NCI-H2029 (cell line): Measurements from ENCODE around the gene STK17B.
"Not testable (repeated sequence)": the region's sequence is repeated elsewhere in the genome, so short reads cannot be mapped to it uniquely, and the experiment has no call there.

Experiments
- DNase-seq: peaks from one replicate; lab custom pipeline; 2025; lab: John Stamatoyannopoulos, UW

The STK17B gene

GRCh38 chr2:196171248-196171871 is at the start of gene STK17B:
TSS of gene STK17B (minus strand) at chr2:196171578. CDS start at chr2:196163383, 8,195 bp downstream.
- DNase-seq, result peak; percentile 86

GRCh38 chr2:196220671-196221070 is 49.3 kb upstream of the STK17B start:
- DNase-seq, result no peak

DNA sequence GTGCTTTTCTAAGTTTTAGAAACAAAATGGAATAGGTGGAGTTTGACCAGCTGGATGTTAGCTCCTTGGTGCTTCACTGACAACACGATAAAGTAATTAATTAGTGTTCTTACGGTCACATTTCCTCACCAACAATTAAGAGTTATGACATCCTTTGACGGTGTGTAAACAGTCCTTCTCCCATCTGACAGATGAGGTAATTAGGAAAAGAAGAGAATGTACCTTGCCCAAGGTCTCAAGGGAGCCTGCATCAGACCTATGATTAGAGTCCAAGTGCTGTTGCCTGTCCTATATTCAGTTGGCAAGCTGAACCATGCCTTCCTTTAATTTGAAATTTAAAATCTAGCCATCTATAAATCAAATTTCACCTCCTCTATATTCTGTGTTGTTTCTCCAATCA is 48.3 kb upstream of the STK17B start:
- DNase-seq, result no peak

DNA sequence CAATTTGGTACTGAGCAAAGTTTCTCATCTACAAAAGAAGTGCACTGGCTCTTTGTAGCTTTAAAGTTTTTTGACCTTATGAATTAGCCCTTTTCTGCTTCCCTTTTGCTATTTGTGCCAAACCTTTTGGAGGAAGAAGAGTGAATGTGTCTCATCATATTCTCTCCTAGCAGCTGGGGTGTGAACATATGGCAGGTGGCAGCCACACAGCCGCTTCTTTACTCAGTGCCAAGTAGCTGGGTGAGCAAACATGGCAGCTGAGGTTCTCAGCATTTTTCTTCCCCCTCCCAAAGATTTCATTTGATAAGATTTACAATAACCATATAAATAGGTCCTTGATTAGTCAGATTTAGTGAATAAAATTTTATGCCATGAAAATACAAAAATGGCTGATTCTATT is 46.7 kb upstream of the STK17B start:
- no peak for DNase-seq

DNA sequence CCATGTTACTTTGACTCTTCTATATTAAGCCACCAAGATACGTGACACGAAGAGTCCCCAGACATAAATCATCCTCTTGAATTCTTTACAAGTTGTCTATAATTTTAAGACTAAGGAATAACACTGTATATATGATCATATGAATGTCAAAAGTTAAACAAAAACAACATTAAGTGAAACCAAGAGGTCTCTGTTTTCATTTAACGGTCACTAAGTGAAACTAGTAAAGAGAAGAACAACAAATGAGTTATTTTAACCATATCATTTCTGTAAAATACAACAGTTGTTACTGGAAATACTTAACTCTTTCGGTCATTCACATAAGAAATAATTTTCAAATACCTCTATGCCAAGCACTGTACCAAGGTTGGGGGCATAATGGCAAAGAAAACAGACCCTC is 45.7 kb upstream of the STK17B start:
- DNase-seq, result no peak

DNA sequence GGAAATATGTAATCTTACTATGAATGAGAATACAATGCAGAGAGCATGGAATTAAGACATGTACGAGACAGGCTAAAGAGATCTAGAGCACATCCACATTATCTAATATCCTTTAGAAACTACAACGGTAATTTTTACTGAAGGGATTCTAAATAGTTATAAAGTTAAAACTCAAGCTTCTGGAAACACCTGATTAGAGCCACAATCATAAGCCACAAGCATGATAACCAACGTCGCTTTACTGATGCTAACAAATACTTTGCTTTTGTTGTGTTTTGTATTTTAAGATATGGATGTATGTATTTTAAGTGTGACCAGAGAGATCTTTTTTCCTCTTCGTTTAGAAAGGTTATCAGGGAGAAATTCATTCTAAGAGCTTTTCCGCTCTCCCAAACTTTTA is 44.0 kb upstream of the STK17B start:
- no peak for DNase-seq

DNA sequence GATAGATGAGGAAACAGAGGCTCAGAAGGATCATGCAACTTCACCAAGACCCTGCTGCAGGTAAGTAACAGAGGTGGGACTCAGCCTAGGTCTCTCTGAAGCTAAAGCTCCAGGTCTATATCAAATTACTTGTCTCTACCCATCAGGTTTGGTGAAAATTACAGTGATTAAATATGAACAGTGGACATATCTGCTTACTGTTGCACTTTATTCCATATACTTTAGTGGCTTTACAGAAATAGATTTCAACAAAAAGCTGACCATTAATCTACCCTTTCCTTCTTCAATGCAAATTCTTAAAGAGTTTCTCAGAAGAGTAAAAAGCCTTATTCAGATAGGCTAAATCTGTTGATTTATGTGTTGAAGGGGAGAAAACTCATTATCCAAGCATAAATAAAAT is 42.8 kb upstream of the STK17B start:
- no peak for DNase-seq

DNA sequence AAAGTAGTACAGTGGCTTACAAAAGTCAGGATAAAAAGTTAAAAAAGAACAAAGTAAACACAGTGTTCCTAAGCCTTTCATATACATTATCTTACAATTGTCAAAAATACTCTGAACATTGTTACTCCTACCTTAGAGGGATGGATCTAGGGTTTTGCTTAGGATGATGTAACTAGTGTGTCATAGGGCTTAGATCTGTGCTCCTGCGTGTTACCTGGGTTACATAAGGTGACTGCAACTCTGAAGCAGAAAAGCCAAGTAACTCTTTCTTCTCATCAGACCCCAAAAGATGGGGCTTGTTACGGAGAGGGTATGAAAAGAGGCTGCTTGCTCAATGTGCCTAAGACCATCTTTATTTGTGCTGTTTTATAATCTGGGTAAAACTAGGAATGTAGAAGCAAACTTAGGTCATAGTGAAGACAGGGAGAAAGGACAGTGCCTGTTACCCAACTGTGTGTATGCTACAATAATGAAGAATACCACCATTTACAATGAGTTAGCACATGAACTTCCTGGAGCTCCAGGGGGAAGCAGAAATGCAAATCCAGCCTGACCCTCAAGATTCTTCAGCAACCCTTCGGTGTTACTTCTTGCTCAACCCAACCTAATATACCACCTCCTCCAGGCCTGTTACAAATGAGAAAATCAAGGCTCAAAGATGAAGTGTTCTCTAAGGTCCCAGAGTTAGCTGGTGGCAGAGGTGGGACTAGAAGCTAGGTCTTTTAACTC is 42.0 kb upstream of the STK17B start:
- DNase-seq, result no peak

GRCh38 chr2:196208915-196209314 is 37.5 kb upstream of the STK17B start:
- DNase-seq, result no peak

DNA sequence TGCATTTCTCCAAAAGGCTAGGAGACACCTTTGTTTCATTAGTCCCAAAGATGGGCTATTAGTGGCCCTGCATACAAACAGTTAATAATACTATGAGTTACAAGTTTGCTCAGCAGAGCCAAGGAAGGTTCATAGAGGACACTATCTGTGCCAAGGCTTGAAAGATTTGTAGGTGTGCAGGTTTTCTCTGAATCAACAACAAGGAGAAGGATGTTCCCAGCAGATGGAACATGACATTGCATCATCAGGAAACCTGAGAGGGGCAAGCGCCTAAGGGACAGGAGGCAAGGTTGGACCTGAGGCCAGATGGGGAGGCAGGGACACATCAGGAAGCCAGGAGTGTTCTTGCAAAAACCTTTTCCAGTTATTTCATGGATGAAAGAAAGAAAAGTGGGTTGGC is 35.4 kb upstream of the STK17B start:
- DNase-seq, result no peak

DNA sequence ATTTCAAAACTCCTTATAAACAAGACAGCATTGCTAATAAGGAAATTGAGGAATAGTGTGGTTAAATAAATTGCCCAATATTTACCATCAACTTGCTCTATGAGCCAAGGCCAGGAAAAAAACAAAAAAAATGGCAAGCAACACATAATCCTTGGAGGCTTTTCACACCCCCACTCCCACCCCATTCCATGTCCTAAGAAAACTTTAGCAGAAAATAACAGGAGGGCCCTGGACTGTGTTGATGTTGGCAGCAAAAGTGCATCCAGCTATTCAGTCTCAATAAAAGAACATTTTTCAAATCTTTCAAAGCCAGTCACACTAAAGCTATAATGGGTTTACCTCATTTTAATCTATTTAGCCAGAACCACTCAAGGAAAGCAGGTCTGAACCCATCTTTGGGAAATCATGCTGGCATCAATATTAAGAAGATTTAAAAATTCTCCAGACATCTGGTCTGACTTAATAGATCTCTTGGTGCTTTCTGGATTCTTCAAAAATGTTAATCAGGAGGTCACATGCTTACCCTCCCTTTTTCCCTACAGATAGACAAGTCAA is 34.6 kb upstream of the STK17B start:
- no peak for DNase-seq

DNA sequence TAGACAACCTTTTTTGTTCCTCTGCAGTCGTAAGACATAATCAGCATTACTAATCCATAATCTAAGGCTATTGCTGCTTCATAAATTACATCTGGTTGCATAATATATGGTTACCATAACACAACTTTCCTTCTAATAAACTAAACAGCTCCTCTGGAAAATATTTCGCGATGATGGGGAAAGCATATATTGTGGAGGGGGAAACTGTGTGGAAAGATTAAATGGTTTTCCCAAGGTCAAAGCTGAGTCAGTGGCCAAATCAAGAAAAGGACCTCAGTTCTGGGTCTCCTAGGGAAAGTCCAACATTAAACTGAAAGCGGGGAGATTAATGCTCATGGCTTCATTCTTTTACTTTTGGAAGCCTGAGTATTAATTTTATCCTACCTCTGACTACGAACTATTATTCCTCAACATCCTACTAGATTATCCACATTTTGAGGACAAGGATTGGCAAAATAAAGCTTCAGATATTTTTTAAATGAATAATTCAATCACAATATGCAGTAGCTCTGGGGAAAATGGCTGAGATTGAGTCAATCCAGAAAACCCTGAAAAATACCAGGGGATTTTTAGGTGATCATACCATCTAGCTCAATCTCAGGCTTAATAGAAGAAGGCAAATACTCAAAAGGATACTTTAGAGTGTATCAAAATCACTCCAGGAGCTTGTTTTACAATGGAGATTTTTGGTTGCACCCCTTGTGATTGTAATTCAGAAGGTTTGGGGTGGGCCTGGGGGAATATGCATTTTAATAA is 33.8 kb upstream of the STK17B start:
- no peak for DNase-seq

- DNase-seq, result no peak
Measured at GRCh38 chr2:196201229-196202009, 30.0 kb upstream of the STK17B start.

- no peak for DNase-seq
Measured at GRCh38 chr2:196200557-196200956, 29.2 kb upstream of the STK17B start.

DNA sequence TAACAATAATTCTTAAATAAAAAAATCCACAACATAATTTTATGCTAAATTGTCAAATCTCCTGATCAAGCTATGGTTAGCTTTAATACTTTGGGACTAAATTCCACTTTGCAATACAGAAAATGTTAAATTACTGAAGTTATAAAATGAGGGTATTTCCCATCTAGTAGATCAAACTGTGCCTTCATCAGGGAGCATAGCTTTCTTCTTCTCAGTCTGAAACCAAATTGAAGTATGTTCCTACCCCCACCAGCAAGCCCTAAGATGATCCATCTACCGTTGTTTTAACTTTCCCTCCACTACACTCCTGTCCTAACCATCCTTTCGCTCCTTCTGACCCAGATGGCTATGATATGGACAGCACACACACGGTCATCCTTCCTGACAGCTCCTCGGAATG is 24.4 kb upstream of the STK17B start:
- no peak for DNase-seq

DNA sequence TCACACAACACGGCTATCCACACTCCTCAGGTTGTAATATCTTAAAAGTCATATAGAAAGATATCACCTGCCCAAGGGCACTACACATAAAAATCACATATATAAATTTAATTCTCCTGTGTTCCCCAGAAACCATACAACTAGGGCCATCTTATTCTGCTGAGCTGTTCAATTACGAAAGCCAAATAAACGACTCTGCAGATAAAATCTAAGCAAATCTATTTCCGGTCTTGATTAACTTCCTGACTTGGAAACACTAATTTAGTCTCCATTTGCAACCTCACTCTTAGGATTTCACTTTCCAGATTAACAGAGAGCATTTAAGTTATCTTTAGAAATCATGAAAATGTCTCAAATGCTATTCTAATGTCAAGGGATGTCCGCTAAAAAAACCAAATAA is 23.9 kb upstream of the STK17B start:
- no peak for DNase-seq

DNA sequence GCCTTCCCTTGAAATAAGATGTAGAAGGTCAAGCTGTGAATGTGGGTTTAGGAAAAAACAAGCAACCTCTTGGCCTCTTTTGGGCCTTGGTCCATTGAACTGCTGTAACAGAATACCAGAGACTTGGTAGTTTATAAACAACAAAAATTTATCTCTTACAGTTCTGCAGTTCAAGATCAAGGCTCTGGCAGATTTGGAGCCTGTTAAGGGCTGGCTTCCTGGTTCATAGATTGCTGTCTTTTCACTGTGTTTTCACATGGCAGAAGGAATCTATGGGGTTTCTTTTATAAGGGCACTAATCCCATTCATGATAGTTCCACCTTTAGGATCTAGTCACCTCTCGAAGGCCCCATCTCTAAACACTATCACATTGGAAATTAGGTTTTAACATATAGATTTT is 20.2 kb upstream of the STK17B start:
- DNase-seq, result no peak

GRCh38 chr2:196187898-196188458 is 16.6 kb upstream of the STK17B start:
- DNase-seq, result no peak

DNA sequence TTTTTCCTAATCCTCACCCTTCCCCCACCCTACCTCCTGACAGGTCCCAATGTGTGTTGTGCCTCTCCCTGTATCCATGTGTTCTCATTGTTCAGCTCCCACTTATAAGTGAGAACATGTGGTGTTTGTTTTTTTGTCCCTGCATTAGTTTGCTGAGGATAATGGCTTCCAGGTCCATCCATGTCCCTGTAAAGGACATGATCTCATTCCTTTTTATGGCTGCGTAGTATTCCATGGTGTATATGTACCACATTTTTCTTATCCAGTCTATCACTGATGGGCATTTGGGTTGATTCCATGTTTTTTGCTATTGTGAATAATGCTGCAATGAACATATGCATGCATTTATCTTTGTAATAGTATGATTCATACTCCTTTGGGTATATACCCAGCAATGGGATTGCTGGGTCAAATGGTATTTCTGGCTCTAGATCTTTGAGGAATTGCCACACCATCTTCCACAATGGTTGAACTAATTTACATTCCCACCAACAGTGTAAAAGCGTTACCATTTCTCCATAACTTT is 15.9 kb upstream of the STK17B start:
- DNase-seq, result not testable (repeated sequence)

DNA sequence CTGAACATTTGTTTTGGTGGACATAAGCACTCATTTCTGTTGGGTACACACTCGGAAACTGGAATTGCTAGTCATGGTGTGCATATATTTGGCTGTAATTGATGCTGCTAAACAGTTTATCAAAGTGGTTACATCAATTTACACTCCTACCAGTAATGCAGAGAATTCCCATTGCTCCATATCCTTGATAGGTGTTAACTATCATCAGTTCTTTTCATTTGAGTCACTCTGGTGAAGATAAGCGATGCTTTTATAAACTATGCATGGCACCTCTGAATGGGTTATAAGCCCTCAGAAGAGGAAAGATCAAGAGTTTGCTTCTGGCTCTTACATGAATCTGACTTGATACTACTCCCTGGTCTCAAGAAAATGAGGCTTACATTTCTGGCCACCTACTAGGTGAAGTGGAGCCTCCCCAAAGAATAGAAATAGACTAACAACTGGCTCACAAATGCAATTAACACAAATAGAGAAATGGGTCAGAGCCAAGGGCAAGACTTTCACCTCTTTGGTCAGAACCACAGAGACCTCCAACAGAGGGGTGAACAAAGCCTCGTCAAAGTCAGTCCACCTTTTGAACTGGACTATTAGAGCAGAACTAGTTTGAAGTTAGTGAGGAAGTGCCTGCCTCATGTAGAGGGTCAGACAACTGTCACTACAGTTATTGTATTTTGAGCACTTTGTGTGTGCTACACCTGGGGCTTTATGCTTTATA is 15.0 kb upstream of the STK17B start:
- DNase-seq, result no peak

DNA sequence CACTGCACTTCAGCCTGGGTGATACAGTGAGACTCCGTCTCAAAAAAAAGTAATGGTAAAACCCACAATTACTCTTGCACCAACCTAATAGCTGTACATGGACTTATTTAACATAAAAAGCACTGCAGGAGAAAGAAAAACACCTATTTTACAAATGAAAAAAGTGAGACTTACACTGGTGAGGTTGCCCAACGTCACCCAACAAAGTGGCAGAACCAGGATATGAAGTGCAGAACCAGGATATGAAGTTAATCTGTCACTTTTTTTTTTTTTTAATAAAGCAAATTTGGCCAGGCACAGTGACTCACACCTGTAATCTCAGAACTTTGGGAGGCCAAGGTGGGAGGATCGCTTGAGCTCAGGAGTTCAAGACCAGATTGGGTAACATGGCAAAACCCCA is 13.5 kb upstream of the STK17B start:
- DNase-seq, result no peak
